ENCODE results near the gene WNT6. TPM values are rescaled to one million over a fixed set of nuclear protein-coding genes. Genes with fewer than 3 reads are reported as not detected.

Gene WNT6
- total RNA-seq, 4 donors from 2014 or later = 0.73 to 0.76 TPM; not detected in 2

GRCh38 chr2:218852911-218853667 is 6.5 kb upstream of the WNT6 start:
- Histone ChIP-seq H3K4me3 (no peak overlapping the region), H3K27ac (no peak overlapping the region), H3K36me3 (no peaks in the 10 kb centered on the region), H3K9me3 (no peaks in the 10 kb centered on the region), H3K4me1 (peaks cover 0 to 12% (median 0%) of the 10 kb centered on the region in 3 donors), H3K27me3 (peaks cover 0 to 98% (median 9%) of the 10 kb centered on the region in 4 donors)
- intact Hi-C loops (cut with DNase I) = no loop called here
- no peak for DNase-seq
- no peak for TF ChIP-seq POLR2A (IDR thresholded peaks at IDR 0.05)
- TF ChIP-seq CTCF (IDR thresholded peaks at IDR 0.05) = peak; percentile 49 to 87 (median 72)
- WGBS, 2 donors = 22 to 25% methylated on average over 10 to 16 of the region's 16 CpGs

GRCh38 chr2:218853766-218854165 is 5.8 kb upstream of the WNT6 start:
- H3K27me3 ChIP-seq = peaks cover 6 to 98% (median 15%) of the 10 kb centered on the region in 4 donors

GRCh38 chr2:218854860-218855259 is 4.7 kb upstream of the WNT6 start:
- WGBS, 2 donors = 50 to 54% methylated on average over 5 of the region's 5 CpGs
- H3K9me3 ChIP-seq = no peaks in the 10 kb centered on the region
- no peak overlapping the region for H3K4me3 ChIP-seq
- peaks cover 9 to 98% (median 18%) of the 10 kb centered on the region in 4 donors for H3K27me3 ChIP-seq
- no peak for TF ChIP-seq CTCF (IDR thresholded peaks at IDR 0.05)
- no peak for TF ChIP-seq POLR2A (IDR thresholded peaks at IDR 0.05)
- peaks cover 5 to 26% (median 10%) of the 10 kb centered on the region in 3 donors for H3K4me1 ChIP-seq
- H3K27ac ChIP-seq = no peak overlapping the region
- DNase-seq = no peak
- intact Hi-C loops (cut with DNase I) = no loop called here
- H3K36me3 ChIP-seq = no peaks in the 10 kb centered on the region

More at GRCh38 chr2:218853766-218854165, 5.8 kb upstream of the WNT6 start:
- no peak for DNase-seq
- Histone ChIP-seq H3K4me1 (peaks cover 0 to 15% (median 0%) of the 10 kb centered on the region in 3 donors), H3K9me3 (no peaks in the 10 kb centered on the region), H3K27ac (no peak overlapping the region), H3K4me3 (no peak overlapping the region), H3K36me3 (no peaks in the 10 kb centered on the region)
- intact Hi-C loops (cut with DNase I) = no loop called here
- 24 to 28% methylated on average over 5 of the region's 5 CpGs for WGBS, 2 donors
- no peak for TF ChIP-seq POLR2A (IDR thresholded peaks at IDR 0.05)
- no peak for TF ChIP-seq CTCF (IDR thresholded peaks at IDR 0.05)

- 40 to 63% methylated on average over 4 to 12 of the region's 14 CpGs for WGBS, 2 donors
- Histone ChIP-seq H3K9me3 (no peaks in the 10 kb centered on the region), H3K36me3 (no peaks in the 10 kb centered on the region), H3K4me3 (no peak overlapping the region), H3K4me1 (peaks cover 12 to 32% (median 17%) of the 10 kb centered on the region in 3 donors), H3K27ac (no peak overlapping the region), H3K27me3 (peaks cover 15 to 99% (median 25%) of the 10 kb centered on the region in 4 donors)
- no peak for DNase-seq
- no peak for TF ChIP-seq POLR2A (IDR thresholded peaks at IDR 0.05)
- no peak for TF ChIP-seq CTCF (IDR thresholded peaks at IDR 0.05)
- intact Hi-C loops (cut with DNase I) = no loop called here
Observed at GRCh38 chr2:218855305-218856166, 4.1 kb upstream of the WNT6 start.

Data from esophagus squamous epithelium (tissue), 5 donors.